Left lung (tissue), 10 donors: ENCODE results near the gene MEPCE. TPM values are rescaled to one million over a fixed set of nuclear protein-coding genes. Genes with fewer than 3 reads are reported as not detected.

ENCODE experiments used
- ATAC-seq: fragments of 200-7000 bp; cut with Tn5 transposase; one replicate; pipeline ENCODE4 v1.9.1; 2020; ENCODE audit warnings: moderate library complexity
- DNase-seq, 4 donors: peaks; one replicate each; pipeline ENCODE4 v3.0.0-alpha.2; 2013 to 2020
- H3K27ac ChIP-seq, 2 donors: fragments of 200-600 bp; sonication (generic) in 1 of 2; one replicate each; pipeline versions ENCODE4 v1.5.0 to v1.8.0; 2020 to 2021
- H3K27me3 ChIP-seq, 2 donors: fragments of 200-600 bp; sonication (generic) in 1 of 2; one replicate each; pipeline versions ENCODE4 v1.5.0 to v1.8.0; 2020 to 2021
- H3K36me3 ChIP-seq, 2 donors: fragments of 200-600 bp; sonication (generic) in 1 of 2; one replicate each; pipeline versions ENCODE4 v1.5.0 to v1.8.0; 2020 to 2021
- H3K4me1 ChIP-seq, 2 donors: fragments of 200-600 bp; one replicate each; pipeline ENCODE4 v1.8.0; 2021
- H3K4me3 ChIP-seq, 2 donors: fragments of 200-600 bp; sonication (generic) in 1 of 2; one replicate each; pipeline versions ENCODE4 v1.5.0 to v1.8.0; 2020 to 2021; ENCODE audit warnings: mild to moderate bottlenecking in 1 of 2
- H3K9me3 ChIP-seq, 2 donors: fragments of 200-600 bp; sonication (generic) in 1 of 2; one replicate each; pipeline versions ENCODE4 v1.5.0 to v1.8.0; 2020 to 2021
- intact Hi-C, 2 donors: fragments of 100-400 bp; cut with DNase I; formaldehyde crosslinking; loops; one replicate each; pipeline versions ENCODE4 v1.11.2 to v1.14.2; 2022
- polyA plus RNA-seq, 6 donors: library from polyadenylated mRNA; unstranded; fragments of 120-200 nt; gene quantifications; one replicate each; pipeline ENCODE4 v1.2.1, GENCODE V29; 2013; ENCODE audit not compliant: insufficient read length in 6 of 6
- total RNA-seq, 2 donors: library from RNA; stranded (reverse); fragmentation: NEBNext Ultra II Directional; extraction: Animal tissue kit (Norgen Biotek cat#: 25700); gene quantifications; one replicate each; pipeline ENCODE4 v1.2.1, GENCODE V29; 2021
- TF ChIP-seq, protein P1 (sequence below), 2 donors: fragments of 200-600 bp; sonication (generic) in 1 of 2; IDR thresholded peaks; one replicate each; pipeline versions ENCODE4 v1.5.0 to v1.8.0; 2021; ENCODE audit warnings: antibody characterized with exemption in 2 of 2
- donor health status: DM: no; HTN: yes; CAD: no.
- donor health status: DM: no; HTN: no; CAD: no.

The MEPCE gene
- total and polyA plus RNA-seq, 8 donors: 25.0 to 49.3 (median 42.6) TPM

DNA sequence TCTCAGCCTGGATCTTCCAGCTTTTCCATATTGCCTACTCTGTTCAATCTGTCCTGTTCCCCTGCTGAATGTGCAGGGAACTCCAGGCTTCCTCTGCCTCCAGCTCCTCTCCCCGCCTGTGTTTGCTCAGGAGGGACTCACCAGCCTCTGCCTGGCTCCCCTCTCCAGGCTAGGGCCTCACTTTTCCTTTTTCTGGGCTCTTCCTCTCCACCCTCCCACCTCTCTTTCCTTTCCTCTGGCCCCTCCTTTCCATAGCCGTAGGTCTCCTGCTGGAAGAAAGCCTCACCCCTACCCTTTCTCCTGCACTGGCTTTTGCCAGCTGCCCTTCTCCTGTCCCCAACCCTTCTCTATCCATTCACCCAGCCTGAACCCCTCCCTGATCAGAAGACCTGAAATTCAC, 31.4 kb upstream of the MEPCE start:
- ATAC-seq (no peak), DNase-seq (no peak)
- intact Hi-C loops: no loop called here

DNA sequence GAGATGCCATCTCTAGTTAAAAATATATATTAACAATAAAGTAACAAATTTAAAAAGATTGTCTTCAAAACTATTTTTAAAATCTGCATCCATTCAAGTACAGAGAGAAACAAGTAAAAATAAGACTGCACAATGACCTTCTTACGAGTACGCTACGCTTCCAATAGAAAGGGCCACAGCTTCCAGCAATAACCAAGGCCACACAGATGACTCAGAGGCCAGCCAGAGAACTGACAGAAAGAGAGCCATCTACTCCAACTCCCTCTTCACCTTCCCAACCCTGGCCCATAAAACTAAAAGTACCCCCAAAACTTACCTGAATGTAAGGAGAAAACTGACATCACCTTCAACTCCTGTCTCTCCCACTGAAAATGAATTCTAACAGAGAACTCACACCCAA, 29.6 kb upstream of the MEPCE start:
- H3K27ac ChIP-seq: no peak overlapping the region
- intact Hi-C loops: no loop called here
- ATAC-seq (no peak), DNase-seq (no peak)
- H3K36me3 ChIP-seq: peaks cover 0 to 24% of the 10 kb centered on the region in 2 donors
- H3K9me3 ChIP-seq: no peaks in the 10 kb centered on the region
- H3K4me1 ChIP-seq: peaks cover 0 to 24% of the 10 kb centered on the region in 2 donors
- no peak overlapping the region for H3K4me3 ChIP-seq
- H3K27me3 ChIP-seq: no peaks in the 10 kb centered on the region
- TF ChIP-seq, protein P1, sequence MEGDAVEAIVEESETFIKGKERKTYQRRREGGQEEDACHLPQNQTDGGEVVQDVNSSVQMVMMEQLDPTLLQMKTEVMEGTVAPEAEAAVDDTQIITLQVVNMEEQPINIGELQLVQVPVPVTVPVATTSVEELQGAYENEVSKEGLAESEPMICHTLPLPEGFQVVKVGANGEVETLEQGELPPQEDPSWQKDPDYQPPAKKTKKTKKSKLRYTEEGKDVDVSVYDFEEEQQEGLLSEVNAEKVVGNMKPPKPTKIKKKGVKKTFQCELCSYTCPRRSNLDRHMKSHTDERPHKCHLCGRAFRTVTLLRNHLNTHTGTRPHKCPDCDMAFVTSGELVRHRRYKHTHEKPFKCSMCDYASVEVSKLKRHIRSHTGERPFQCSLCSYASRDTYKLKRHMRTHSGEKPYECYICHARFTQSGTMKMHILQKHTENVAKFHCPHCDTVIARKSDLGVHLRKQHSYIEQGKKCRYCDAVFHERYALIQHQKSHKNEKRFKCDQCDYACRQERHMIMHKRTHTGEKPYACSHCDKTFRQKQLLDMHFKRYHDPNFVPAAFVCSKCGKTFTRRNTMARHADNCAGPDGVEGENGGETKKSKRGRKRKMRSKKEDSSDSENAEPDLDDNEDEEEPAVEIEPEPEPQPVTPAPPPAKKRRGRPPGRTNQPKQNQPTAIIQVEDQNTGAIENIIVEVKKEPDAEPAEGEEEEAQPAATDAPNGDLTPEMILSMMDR (IDR thresholded peaks at IDR 0.05): no peak

More for the DNA sequence above, 31.4 kb upstream of the MEPCE start:
- Histone ChIP-seq H3K27ac (no peak overlapping the region), H3K9me3 (no peaks in the 10 kb centered on the region), H3K4me1 (peaks cover 0 to 24% of the 10 kb centered on the region in 2 donors), H3K27me3 (no peaks in the 10 kb centered on the region), H3K4me3 (no peak overlapping the region), H3K36me3 (peaks cover 0 to 24% of the 10 kb centered on the region in 2 donors)
- TF ChIP-seq, protein P1 (IDR thresholded peaks at IDR 0.05): no peak

DNA sequence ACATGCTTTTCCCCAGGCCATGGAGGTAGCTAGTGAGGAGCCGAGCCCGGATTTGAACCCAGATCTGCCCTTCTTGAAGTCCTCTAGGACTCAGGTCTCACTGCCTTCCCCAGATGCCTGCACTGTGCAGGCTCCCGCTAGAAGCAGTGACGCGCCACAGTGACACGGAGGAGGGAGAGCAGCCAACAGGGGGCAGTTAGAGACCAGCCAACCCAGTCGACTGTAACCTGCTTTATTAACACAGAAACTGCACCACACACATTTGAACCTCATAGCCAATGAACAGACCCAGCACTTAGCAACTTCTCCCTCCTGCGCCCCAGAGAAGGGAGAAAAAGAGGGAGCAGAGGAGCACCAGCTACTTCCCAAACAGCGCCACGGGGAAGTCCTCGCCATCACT, 29.0 kb upstream of the MEPCE start:
- intact Hi-C loops: no loop called here
- ATAC-seq: peak; percentile 29
- no peak overlapping the region for H3K4me3 ChIP-seq
- H3K27me3 ChIP-seq: no peaks in the 10 kb centered on the region
- H3K27ac ChIP-seq: no peak overlapping the region
- TF ChIP-seq, protein P1 (IDR thresholded peaks at IDR 0.05): no peak
- H3K9me3 ChIP-seq: no peaks in the 10 kb centered on the region
- peak in 2 of 4 donors; percentile 1 to 26 for DNase-seq
- H3K36me3 ChIP-seq: peaks cover 0 to 24% of the 10 kb centered on the region in 2 donors
- peaks cover 0 to 24% of the 10 kb centered on the region in 2 donors for H3K4me1 ChIP-seq

DNA sequence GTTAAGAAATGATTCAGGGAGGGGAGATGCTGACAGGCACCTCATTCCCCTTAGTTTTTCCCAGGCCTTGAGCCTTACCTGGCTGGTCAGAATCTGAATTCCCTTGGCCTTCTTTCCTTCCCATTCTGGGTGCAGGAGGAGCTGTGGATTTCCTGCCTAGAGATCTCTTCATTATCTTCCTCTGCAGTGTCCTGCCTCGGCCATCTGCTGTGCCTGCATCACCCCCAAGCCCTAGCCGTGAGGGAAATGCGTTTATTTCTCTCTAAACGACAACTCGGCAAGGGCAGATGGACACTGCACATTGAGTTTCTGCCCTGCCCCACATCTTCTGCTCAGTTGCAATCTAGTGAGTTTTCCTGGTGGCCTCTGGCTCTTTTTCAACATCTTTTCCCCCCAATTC, 27.8 kb upstream of the MEPCE start:
- TF ChIP-seq, protein P1 (IDR thresholded peaks at IDR 0.05): no peak
- Histone ChIP-seq H3K9me3 (no peaks in the 10 kb centered on the region), H3K27ac (no peak overlapping the region), H3K36me3 (peaks cover 0 to 24% of the 10 kb centered on the region in 2 donors), H3K27me3 (no peaks in the 10 kb centered on the region), H3K4me3 (no peak overlapping the region), H3K4me1 (peaks cover 0 to 14% of the 10 kb centered on the region in 2 donors)
- no peak for ATAC-seq
- no peak for DNase-seq
- intact Hi-C loops: no loop called here

DNA sequence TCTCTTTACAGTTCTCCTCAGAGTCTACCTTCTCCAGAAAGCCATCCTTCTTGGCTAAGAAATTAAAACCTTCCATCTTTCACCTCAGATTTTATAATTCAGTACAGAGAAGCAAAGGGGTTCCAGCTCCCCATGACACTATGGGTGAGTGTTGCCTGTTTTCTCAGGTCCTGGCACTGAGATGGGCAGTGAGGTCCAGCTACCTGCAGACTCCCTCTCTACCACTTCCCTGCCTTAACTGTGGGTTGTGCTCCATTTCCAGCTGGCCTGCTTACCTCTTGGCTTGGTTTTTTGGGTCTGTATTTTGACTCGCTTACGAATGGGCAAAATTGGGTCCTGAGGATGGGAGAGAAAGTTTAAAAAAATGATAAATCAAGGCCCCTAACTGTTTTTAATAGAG, 27.4 kb upstream of the MEPCE start:
- no peak for ATAC-seq
- Histone ChIP-seq H3K4me1 (peaks cover 0 to 10% of the 10 kb centered on the region in 2 donors), H3K27me3 (no peaks in the 10 kb centered on the region), H3K36me3 (peaks cover 0 to 24% of the 10 kb centered on the region in 2 donors), H3K4me3 (no peak overlapping the region), H3K27ac (no peak overlapping the region), H3K9me3 (no peaks in the 10 kb centered on the region)
- intact Hi-C loops: no loop called here
- DNase-seq: no peak
- TF ChIP-seq, protein P1 (IDR thresholded peaks at IDR 0.05): no peak
